22Rv1 (cell line): ENCODE results near the gene SCN8A.

ENCODE experiments used
- CTCF ChIP-seq: fragments of 450-650 bp; IDR thresholded peaks from 2 replicates; pipeline ENCODE4 v1.5.1; 2017; ENCODE audit warnings: mild to moderate bottlenecking
- ZFX ChIP-seq: fragments of 450-650 bp; IDR thresholded peaks from 2 replicates; pipeline ENCODE4 v1.6.1; 2017; ENCODE audit warnings: antibody characterized with exemption, borderline replicate concordance

- TF ChIP-seq CTCF, result no peak
- no peak for TF ChIP-seq ZFX
Observed at GRCh38 chr12:51819736-51820525, 228.9 kb downstream of the SCN8A start.
